T-helper 1 cell (primary cell): ENCODE results near the gene HTR7.
"Not testable (repeated sequence)": the region's sequence is repeated elsewhere in the genome, so short reads cannot be mapped to it uniquely, and the experiment has no call there.

ENCODE experiments used
- DNase-seq, 5 donors: peaks; one replicate each; pipeline ENCODE4 v3.0.0-alpha.2; 2012 to 2020
- total RNA-seq, 4 donors: gene quantifications; one replicate each; lab custom pipeline; 2026; lab: John Stamatoyannopoulos, UW

HTR7 gene
- 0.27 to 0.61 (median 0.33) reads per million in 4 donors for total RNA-seq

- DNase-seq: peak; percentile 26 to 59 (median 48)
Observed at GRCh38 chr10:90857635-90858460, at the start of gene HTR7. Gene HTR7, minus strand, starts transcription at chr10:90858039. Its CDS starts 368 bp downstream, at chr10:90857671.

DNA sequence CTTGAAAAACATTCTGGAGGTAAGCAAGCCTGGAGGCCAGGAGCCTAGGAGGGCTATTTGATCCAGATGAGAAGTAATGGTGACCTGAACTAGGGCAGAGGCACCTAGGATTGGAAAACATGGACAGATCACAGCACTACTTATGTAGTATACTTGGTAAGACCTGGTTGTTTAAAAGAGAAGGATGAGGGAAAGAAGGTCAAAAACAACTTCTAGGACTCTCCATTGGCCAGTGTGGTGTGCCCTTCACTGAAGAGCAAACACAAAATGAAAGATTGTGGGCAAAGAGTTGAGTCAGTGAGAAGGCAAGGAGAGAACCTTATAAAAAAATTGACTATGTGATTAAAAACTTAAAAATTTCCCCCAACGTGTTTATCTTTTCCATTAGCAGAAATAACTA, 48.8 kb upstream of the HTR7 start:
- DNase-seq: no peak

DNA sequence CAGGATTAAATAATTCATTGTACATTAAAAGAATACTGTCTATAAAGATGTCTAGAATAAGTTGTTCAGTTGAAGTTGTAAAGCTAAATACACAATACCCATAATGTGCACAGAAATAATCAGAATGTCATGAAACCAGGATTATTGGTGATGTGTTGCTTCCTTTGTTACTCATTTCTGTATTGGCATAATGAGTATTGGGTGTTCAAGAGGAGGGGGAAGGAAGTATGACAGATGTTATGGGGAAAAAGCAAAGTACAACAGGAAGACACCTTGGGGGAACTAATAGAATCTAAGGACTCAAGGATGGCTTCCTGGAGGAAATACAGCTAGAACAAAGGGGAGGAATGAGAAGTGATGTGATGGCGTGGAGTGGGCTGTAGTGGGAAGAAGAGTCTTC, 48.1 kb upstream of the HTR7 start:
- DNase-seq: peak in 1 of 5 donors; percentile 48

GRCh38 chr10:90896916-90897315, 39.1 kb upstream of the HTR7 start:
- DNase-seq: not testable (repeated sequence)

- DNase-seq: no peak
Observed at GRCh38 chr10:90893190-90893589, 35.4 kb upstream of the HTR7 start.

DNA sequence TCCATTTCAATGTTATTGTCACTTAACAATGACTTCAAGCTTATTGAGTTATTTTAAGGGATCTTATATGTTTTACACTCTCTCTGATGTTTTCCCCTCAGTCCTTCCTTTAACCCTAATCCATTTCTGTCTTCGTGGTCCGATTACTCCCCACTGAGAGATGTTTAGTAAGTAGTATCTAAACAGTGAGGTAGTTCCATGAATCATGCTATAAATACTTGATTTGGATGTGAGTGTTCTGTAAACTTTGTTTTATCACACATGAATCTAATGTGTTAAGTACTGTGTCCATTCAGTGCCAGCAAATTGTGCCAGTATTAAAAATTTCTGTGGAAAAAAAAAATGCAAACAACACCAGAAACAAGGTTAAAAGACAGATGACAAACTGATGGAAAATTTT, 32.5 kb upstream of the HTR7 start:
- no peak for DNase-seq

DNA sequence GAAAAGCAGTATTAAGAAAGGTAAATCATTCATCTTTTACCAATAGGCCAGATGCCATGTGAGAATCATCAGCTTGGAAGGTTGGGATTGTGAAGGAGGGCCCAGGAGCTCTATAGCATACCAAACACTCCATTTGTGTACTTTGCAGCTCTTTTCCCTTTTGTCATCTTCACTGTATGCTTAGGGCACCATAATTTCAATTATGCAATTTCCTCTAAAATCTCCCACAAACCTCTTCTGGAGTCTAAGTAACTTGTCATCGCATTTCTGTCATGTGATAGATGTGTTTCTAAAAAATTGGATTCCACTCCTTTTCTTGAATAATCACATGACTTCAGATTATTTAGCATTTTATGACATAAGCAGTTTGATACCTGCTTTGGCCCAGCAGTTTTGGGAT, 31.8 kb upstream of the HTR7 start:
- DNase-seq: no peak

- DNase-seq: no peak
Observed at GRCh38 chr10:90888387-90888786, 30.5 kb upstream of the HTR7 start.

DNA sequence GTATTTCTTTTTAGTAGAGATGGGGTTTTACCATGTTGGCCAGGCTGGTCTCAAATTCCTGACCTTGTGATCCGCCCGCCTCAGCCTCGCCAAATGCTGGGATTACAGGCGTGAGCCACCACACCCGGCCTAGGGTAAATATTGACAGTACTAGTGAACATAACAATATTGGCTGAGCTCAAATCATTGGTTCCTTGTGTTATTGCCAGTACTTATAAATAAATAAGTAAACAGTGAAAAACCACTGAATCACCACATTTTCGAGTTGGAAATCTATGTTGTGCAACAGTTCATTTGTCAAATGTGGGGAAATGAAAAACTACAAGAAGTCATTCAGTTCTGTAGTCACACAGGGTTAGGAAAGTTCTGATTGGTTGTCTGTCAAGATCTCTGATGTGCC, 29.7 kb upstream of the HTR7 start:
- DNase-seq: no peak

GRCh38 chr10:90885176-90885575, 27.3 kb upstream of the HTR7 start:
- DNase-seq: no peak

- DNase-seq: no peak
Observed at GRCh38 chr10:90884431-90884830, 26.6 kb upstream of the HTR7 start.

GRCh38 chr10:90880059-90880719, 22.4 kb upstream of the HTR7 start:
- peak in 1 of 5 donors; percentile 45 for DNase-seq

DNA sequence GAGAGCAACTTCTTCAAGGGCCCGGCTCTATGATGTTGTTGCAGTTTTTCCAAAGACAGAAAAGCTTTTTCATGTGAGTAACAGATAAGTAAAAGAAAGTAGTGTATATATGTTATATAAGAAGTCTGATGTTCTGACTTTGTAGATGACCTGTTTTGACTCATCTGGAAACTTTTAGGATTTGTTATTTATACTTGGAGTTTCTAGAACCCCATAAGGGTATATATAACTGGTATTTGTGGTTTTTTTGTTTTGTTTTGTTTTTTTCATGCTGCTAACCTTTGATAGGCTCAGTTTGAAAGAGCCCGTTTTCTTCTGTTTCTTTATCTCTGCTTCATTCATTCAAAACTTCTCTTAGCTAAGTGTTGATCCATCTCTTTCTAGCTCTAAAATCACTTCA, 21.2 kb upstream of the HTR7 start:
- DNase-seq: no peak

DNA sequence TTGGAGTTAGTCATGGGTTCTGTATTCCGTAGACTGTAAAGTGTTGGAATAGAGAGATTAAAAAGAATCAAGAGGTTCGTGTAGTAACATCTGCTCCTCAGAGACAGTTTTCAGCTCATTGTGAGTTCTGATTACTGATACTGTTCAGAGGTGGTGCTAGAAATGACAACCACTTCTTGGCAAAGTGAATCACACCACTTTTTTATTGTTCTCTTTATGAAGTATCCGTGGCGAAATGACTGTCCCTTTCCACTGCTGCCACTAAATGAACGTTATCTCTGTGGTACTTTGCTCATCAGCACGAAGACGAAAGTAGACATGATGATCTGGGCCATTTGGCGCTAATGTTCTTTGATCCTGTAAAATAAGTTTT, 14.8 kb upstream of the HTR7 start:
- DNase-seq: peak in 1 of 5 donors; percentile 61

GRCh38 chr10:90871766-90872647, 14.2 kb upstream of the HTR7 start, which contains the start of gene RPP30:
Gene RPP30, plus strand, starts transcription at chr10:90871974. Its CDS starts 13 bp downstream, at chr10:90871987.
- peak; percentile 60 to 82 (median 73) for DNase-seq

- DNase-seq: peak in 3 of 5 donors; percentile 14 to 72 (median 29)
Observed at GRCh38 chr10:90871279-90871765, 13.5 kb upstream of the HTR7 start.

DNA sequence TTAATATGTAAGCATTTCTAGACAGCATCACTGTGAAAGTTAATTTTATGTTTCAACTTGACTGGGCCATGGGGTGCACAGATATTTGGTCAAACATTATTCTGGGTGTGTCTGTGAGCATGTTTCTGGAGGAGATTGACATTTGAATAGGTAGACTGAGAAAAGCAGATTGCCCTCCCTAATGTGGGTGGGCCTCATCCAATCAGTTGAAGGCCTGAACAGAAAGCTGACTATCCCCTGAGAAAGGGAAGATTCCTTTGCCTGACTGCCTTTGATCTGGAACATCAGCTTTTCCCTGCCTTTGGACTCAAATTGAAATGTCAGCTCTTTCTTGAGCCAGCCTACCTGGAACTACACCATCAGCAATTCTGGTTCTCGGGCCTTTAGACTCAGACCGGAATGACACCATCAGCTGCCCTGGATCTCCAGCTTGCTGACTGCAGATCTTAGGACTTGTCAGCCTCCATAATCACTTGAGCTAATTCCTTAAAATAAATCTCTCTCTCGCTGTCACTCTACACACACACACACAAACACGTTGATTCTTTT, 8.3 kb upstream of the HTR7 start:
- no peak for DNase-seq

- no peak for DNase-seq
Observed at GRCh38 chr10:90865401-90865800, 7.6 kb upstream of the HTR7 start.

DNA sequence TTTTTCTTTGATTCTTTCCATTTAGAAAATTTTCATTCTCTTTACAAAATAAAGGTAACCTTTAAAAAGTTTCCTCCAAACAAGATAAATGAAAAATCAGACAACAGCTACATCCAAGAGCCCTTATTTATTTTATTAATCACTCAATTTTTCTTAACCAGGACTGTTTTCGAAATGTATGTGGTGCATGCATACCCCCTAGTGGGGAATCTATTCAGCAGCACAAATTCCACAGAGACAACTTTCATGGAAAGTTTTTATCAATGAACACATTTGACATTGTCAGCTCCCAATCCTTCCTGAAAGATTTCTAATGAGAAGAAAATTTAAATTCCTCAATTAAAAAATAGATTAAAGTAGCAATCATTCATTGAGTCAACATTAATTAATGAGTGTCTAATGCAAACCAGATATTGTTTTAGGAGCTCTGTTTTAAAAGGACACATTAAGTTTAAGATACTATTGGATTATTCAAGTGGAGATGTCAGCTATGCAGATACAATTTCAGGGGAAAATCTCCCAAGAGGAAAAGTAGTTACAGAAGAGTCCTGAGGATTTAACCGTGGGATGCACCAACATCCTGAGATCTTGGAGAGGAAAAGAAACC, 5.2 kb upstream of the HTR7 start:
- DNase-seq: no peak

DNA sequence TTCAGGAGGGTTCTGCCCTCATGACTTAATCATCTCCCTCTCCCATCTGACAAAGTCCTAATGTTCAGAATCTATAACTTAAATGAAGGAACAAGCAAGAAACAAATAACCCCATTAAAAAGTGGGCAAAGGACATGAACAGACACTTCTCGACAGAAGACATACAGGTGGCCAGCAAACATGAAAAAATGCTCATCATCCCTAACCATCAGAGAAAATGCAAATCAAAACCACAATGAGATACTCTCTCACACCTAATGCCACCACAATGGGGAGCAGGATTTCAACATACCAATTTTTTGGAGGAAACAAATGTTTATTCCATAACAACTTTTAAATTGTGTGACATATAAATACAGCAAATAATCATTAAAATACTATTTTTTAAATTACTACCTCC, 3.0 kb upstream of the HTR7 start:
- no peak for DNase-seq

GRCh38 chr10:90859321-90859751, 1.5 kb upstream of the HTR7 start:
- DNase-seq: no peak

DNA sequence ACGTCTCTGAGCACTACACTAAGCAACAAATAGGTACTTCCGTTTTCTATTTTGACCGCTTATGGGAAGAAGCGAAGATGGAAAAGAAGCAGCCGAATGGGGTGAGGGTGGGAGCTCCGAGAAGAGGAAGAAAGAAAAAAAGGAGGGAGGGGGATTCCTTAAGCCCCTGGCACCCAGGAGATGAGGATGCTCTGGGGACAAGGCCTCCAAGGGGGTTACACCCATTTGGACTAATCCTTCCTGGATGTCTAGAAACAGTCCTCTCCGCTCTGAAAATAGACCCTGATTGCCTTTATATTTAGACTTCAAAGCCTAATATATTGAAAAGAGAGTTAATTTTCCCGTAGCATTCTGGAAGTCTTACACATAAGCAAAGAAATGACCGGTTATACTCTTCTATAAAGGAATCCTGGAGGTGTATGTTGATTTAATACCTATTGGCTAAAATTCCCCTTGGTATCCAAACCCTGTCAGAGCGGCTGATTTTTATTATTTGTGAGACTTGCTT, 676 bp upstream of the HTR7 start:
- DNase-seq: no peak
